T-cell (primary cell): ENCODE data around the gene ESR1. TPM values are rescaled to one million over a fixed set of nuclear protein-coding genes. Genes with fewer than 3 reads are reported as not detected.

ENCODE experiments used
- ATAC-seq, 4 experiments: fragments of 200-7000 bp in 3 of 4; fragments of 150-1000 bp in 1 of 4; cut with Tn5 transposase; replicated peaks in 1 of 4; 1 replicate in 3 of 4; 2 replicates in 1 of 4; pipeline ENCODE4 v1.10.0; 2021; ENCODE audit warnings: moderate library complexity in 3 of 4, mild to moderate bottlenecking in 2 of 4, moderate number of reproducible peaks in 1 of 4
- CTCF ChIA-PET, 2 donors: fragments of 300-600 bp; sonication (Branson Sonifier 250); formaldehyde crosslinking; loops; one replicate each; lab custom pipeline; 2022; ENCODE audit warnings: antibody characterized with exemption in 2 of 2; lab: Charles Lee
- POLR2A ChIA-PET, 2 donors: fragments of 300-600 bp; sonication (Branson Sonifier 250); formaldehyde crosslinking; loops; one replicate each; lab custom pipeline; 2022; ENCODE audit warnings: antibody characterized with exemption in 2 of 2; lab: Charles Lee
- DNase-seq, 35 experiments: peaks; one replicate each; pipeline versions ENCODE4 v3.0.0 to v3.0.0-alpha.2; 2013 to 2023
- H3K27ac ChIP-seq: one replicate; pipeline ENCODE4 v1.5.1; 2013; ENCODE audit warnings: low read length
- H3K27me3 ChIP-seq, 2 experiments: replicated peaks in 1 of 2; 1 replicate in 1 of 2; 2 replicates in 1 of 2; pipeline versions ENCODE4 v1.6.1 to v1.7.0; 2013; ENCODE audit warnings: low read length in 1 of 2, mixed read lengths in 1 of 2; ENCODE audit not compliant: control insufficient read depth in 2 of 2, insufficient read depth in 2 of 2; ENCODE audit errors: extremely low read depth in 1 of 2
- H3K36me3 ChIP-seq, 2 donors: 1 replicate in 1 of 2; 2 replicates in 1 of 2; pipeline versions ENCODE4 v1.6.1 to v1.7.0; 2013; ENCODE audit warnings: low read length in 1 of 2; ENCODE audit not compliant: control insufficient read depth in 2 of 2, insufficient read depth in 1 of 2; ENCODE audit errors: extremely low read depth in 1 of 2
- H3K4me1 ChIP-seq, 2 experiments: 1 replicate in 1 of 2; 2 replicates in 1 of 2; pipeline versions ENCODE4 v1.6.1 to v1.7.0; 2013; ENCODE audit warnings: low read length in 2 of 2, mixed read lengths in 1 of 2; ENCODE audit not compliant: insufficient read depth in 2 of 2, control insufficient read depth in 1 of 2; ENCODE audit errors: extremely low read depth in 1 of 2
- H3K4me3 ChIP-seq, 2 donors: 1 replicate in 1 of 2; 2 replicates in 1 of 2; pipeline versions ENCODE4 v1.5.1 to v1.7.0; 2013; ENCODE audit warnings: mild to moderate bottlenecking in 2 of 2, low read length in 1 of 2, moderate library complexity in 1 of 2; ENCODE audit not compliant: control insufficient read depth in 1 of 2; ENCODE audit errors: extremely low read depth in 1 of 2
- H3K9me3 ChIP-seq: 2 replicates; pipeline ENCODE4 v1.7.0; 2013
- H3K27ac Mint-ChIP-seq, 2 donors: one replicate each; pipeline ENCODE4 v1.8.0; 2020 to 2021; ENCODE audit warnings: mild to moderate bottlenecking in 2 of 2, mixed read lengths in 2 of 2
- H3K27me3 Mint-ChIP-seq, 2 donors: one replicate each; pipeline ENCODE4 v1.8.0; 2021 to 2022; ENCODE audit warnings: mixed read lengths in 2 of 2
- H3K36me3 Mint-ChIP-seq: one replicate; pipeline ENCODE4 v1.8.0; 2021; ENCODE audit warnings: mixed read lengths
- H3K4me1 Mint-ChIP-seq, 3 donors: one replicate each; pipeline ENCODE4 v1.8.0; 2020 to 2022; ENCODE audit warnings: mixed read lengths in 3 of 3, mild to moderate bottlenecking in 1 of 3
- H3K4me3 Mint-ChIP-seq, 3 donors: one replicate each; pipeline ENCODE4 v1.8.0; 2020 to 2022; ENCODE audit warnings: mild to moderate bottlenecking in 3 of 3, mixed read lengths in 3 of 3, moderate library complexity in 3 of 3
- H3K9me3 Mint-ChIP-seq, 3 donors: one replicate each; pipeline ENCODE4 v1.8.0; 2020 to 2022; ENCODE audit warnings: mixed read lengths in 3 of 3
- WGBS: methylation state at CpG from one replicate; pipeline ENCODE4 v1.1.5; 2013; ENCODE audit warnings: missing lambda C conversion rate; ENCODE audit not compliant: insufficient coverage; 5-methylcytosine and 5-hydroxymethylcytosine counted together
- total RNA-seq, 35 experiments: library from RNA in 6 of 35; stranded (reverse) in 6 of 35; fragments of 120-200 nt in 1 of 35; gene quantifications; one replicate each; pipeline versions ENCODE4 v1.2.1 to v1.2.4 and lab custom pipeline; 2013 to 2026

Gene ESR1
- total RNA-seq, 5 donors from 2014 or later (not counting 1 experiment from before 2014, with no cell fraction given), result 1.5 to 7.3 (median 5.8) TPM

DNA sequence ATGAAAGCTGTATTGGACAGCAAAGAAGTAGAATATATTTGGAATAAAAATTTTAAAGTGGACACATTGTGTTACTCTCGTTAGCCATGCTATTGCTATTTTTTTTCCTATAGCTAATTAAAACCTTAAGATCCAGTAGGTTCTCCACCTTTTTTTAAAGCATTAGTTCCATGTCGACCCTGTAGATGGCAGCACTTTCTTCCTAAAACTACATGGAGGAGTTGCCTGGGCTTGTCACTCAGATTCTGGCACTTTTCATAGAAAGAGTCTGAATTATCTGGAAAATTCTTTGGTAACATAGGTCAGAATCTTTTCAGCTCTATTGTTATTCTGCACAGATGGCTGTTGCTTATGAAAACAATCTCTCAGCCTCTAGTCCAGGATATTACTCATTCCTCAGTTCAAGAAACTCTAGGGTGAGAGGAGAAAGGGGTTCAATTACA is 42.0 kb upstream of the ESR1 start:
- Histone ChIP-seq H3K27ac (no peak overlapping the region), H3K27me3 (no peaks in the 10 kb centered on the region), H3K4me3 (no peak overlapping the region), H3K36me3 (no peaks in the 10 kb centered on the region), H3K9me3 (no peaks in the 10 kb centered on the region), H3K4me1 (peaks cover 0 to 2% of the 10 kb centered on the region in 2 experiments)
- ChIA-PET POLR2A (no interaction called here), CTCF (interaction anchor here (0.6 to 2.7 kb wide), 15 partner anchors 9 to 1462 kb away, joined by 3 to 19 read pairs (median 3); no protein-coding TSS in a partner anchor)
- WGBS, result no CpG with 5 or more reads among the region's 2 CpGs
- DNase-seq (peak in 18 of 35 experiments; percentile 3 to 62 (median 14)), ATAC-seq (peak; percentile 43 to 53 (median 46))
- Mint-ChIP-seq H3K27me3 (peaks cover 4 to 8% of the 10 kb centered on the region in 2 donors), H3K4me1 (peaks cover 9 to 17% (median 15%) of the 10 kb centered on the region in 3 donors), H3K27ac (no peak overlapping the region), H3K36me3 (no peaks in the 10 kb centered on the region), H3K4me3 (no peak overlapping the region), H3K9me3 (no peaks in the 10 kb centered on the region)

DNA sequence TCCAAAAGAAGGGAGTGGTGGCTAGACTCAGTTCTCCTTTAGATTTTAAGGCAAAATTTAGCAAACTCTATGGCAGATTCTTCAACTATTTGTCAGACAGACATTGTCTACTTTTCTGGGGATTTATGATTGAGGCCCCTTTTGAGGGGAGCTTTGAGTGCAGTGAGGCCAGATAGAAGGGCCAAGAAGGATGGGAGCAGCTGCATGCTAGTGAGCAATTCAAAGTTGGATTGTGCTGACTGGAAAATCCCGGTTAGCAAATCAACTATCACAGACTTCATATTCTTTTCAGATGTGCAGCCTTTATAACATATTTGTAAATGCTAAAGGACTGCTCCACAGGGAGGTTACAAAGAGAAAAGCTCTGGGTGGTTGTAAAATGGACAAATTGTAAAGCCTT is 35.0 kb upstream of the ESR1 start:
- Histone ChIP-seq H3K4me1 (no peaks in the 10 kb centered on the region), H3K27me3 (no peaks in the 10 kb centered on the region), H3K4me3 (no peak overlapping the region), H3K27ac (no peak overlapping the region), H3K9me3 (no peaks in the 10 kb centered on the region), H3K36me3 (no peaks in the 10 kb centered on the region)
- ChIA-PET CTCF (no interaction called here), POLR2A (interaction anchor here in 1 of 2 donors (0.6 kb wide), 1 partner anchor 1007 kb away, joined by 5 read pairs; no protein-coding TSS in a partner anchor)
- no peak for DNase-seq
- Mint-ChIP-seq H3K4me3 (no peak overlapping the region), H3K27ac (no peak overlapping the region), H3K9me3 (no peaks in the 10 kb centered on the region), H3K4me1 (no peaks in the 10 kb centered on the region), H3K36me3 (no peaks in the 10 kb centered on the region), H3K27me3 (peaks cover 4% of the 10 kb centered on the region in 2 donors)
- no peak for ATAC-seq
- WGBS, result no CpG with 5 or more reads among the region's 1 CpG

DNA sequence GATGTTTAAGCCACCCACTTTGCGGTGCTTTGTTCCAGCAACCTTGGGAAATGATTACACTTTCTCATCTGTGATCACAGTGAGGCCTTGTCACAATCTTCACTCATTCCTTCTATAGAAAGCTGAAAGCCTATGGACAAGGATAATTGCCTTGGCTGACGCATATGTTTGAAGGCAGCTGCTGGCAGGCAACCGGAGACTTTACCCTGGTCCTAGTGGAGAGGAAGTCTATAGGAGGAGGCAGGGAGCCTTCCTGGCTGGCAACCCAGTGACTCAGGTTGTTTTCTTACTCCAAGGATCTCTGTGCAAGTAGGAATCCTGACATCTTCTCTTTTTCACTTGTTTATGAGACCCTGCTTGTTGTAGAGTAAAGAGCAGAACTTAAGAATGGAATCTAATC is 34.1 kb upstream of the ESR1 start:
- no peaks in the 10 kb centered on the region for H3K27me3 ChIP-seq

DNA sequence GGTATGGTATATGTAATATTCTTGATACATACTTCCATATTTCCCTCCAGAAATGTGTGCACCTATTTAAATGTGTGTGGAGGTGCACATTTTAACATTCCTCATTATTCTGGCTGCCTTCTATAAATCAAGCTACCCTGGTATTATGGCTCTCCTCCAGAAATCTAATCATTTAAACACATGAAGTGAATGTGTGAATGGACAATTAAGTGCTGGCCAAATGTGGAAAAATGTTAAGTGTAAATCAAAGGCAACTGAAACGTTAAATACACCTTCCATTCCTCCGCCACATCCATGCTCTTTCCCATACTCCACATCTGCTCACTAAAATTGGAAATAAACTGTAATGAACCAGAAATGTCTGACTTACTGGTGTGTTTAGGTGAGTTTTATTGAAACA is 24.9 kb upstream of the ESR1 start:
- POLR2A ChIA-PET, result no interaction called here
- Histone ChIP-seq H3K4me1 (no peaks in the 10 kb centered on the region), H3K4me3 (no peak overlapping the region), H3K36me3 (no peaks in the 10 kb centered on the region), H3K27ac (no peak overlapping the region), H3K9me3 (no peaks in the 10 kb centered on the region), H3K27me3 (peaks cover 0 to 3% of the 10 kb centered on the region in 2 experiments)
- DNase-seq (no peak), ATAC-seq (no peak)
- Mint-ChIP-seq H3K4me3 (no peak overlapping the region), H3K36me3 (peaks cover 5% of the 10 kb centered on the region), H3K27ac (no peak overlapping the region), H3K9me3 (peaks cover 0 to 6% (median 4%) of the 10 kb centered on the region in 3 donors), H3K4me1 (no peaks in the 10 kb centered on the region), H3K27me3 (peaks cover 0 to 2% of the 10 kb centered on the region in 2 donors)
- no CpG with 5 or more reads among the region's 2 CpGs for WGBS
- CTCF ChIA-PET, result no interaction called here

More for the DNA sequence above, 34.1 kb upstream of the ESR1 start:
- 100% methylated on average over 2 of the region's 3 CpGs for WGBS
- ChIA-PET POLR2A (interaction anchor here in 1 of 2 donors (0.7 kb wide), 1 partner anchor 447 kb away, joined by 3 read pairs; no protein-coding TSS in a partner anchor), CTCF (interaction anchor here in 1 of 2 donors (1.8 kb wide), 1 partner anchor 8 kb away, joined by 4 read pairs; no protein-coding TSS in a partner anchor)
- Histone ChIP-seq H3K36me3 (no peaks in the 10 kb centered on the region), H3K9me3 (no peaks in the 10 kb centered on the region), H3K27ac (no peak overlapping the region), H3K4me3 (no peak overlapping the region), H3K4me1 (no peaks in the 10 kb centered on the region)
- H3K36me3 Mint-ChIP-seq, result no peaks in the 10 kb centered on the region
- ATAC-seq (no peak), DNase-seq (no peak)
- H3K27ac Mint-ChIP-seq, result no peak overlapping the region
- H3K4me3 Mint-ChIP-seq, result no peak overlapping the region
- H3K4me1 Mint-ChIP-seq, result no peaks in the 10 kb centered on the region
- peaks cover 4% of the 10 kb centered on the region in 2 donors for H3K27me3 Mint-ChIP-seq
- no peaks in the 10 kb centered on the region for H3K9me3 Mint-ChIP-seq

DNA sequence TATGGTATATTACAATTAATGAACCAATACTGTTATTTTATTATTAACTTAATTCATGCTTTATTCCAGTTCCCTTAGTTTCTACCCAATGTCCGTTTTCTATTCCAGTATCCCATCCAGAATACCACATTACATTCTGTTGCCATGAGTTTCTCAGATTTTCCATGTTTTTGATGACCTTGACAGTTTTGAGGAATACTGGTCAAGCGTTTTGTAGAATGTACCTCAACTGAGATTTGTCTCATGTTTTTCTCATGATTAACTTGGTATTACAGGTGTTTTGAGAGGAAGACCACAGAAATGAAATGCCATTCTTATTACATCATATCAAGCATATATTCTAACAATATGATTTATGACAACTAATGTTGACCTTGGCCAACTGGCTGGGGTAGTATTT is 23.8 kb upstream of the ESR1 start:
- Mint-ChIP-seq H3K9me3 (peaks cover 0 to 13% (median 10%) of the 10 kb centered on the region in 3 donors), H3K4me1 (no peaks in the 10 kb centered on the region), H3K27me3 (peaks cover 2 to 4% of the 10 kb centered on the region in 2 donors), H3K4me3 (no peak overlapping the region), H3K36me3 (peaks cover 11% of the 10 kb centered on the region), H3K27ac (no peak overlapping the region)
- Histone ChIP-seq H3K4me3 (no peak overlapping the region), H3K36me3 (no peaks in the 10 kb centered on the region), H3K9me3 (no peaks in the 10 kb centered on the region), H3K27me3 (peaks cover 0 to 3% of the 10 kb centered on the region in 2 experiments), H3K4me1 (no peaks in the 10 kb centered on the region), H3K27ac (no peak overlapping the region)
- no peak for ATAC-seq
- POLR2A ChIA-PET, result no interaction called here
- CTCF ChIA-PET, result no interaction called here
- DNase-seq, result no peak
- WGBS, result no CpG with 5 or more reads among the region's 2 CpGs

DNA sequence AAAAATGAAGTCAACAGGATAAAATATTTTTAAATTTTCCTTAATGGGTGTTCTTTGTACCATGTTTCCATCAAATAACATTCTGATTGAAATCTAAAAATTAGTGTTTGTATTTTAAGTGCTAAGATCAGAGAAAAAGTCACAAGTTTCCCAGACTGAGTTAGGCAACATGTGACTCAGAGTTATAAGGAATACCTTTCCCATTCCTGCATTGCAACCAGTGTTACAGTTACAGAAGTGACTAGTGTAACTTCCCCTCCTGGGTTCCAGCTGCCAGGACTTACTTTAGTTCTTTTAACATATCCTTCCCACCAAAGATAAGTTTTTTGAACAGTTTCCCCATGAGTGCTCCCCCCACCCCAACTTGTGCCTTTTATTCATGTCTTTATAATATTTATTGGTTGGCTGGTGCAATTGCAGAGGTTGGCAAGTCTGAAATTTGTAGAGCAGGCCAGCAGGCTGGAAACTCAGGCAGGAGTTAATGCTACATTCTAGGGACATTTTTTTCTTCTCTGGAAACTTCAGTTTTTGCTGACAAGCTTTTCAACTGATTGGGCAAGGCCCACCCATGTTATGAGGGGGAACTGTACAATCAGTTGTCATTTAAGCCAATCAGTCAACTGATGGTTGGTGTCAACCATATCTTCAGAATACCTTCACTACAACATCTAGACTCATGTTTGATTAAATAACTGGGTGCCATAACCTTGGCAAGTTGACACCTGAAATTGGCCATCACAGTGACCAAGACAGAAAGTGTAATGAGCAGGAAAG is 22.9 kb upstream of the ESR1 start:
- Histone ChIP-seq H3K9me3 (no peaks in the 10 kb centered on the region), H3K27ac (no peak overlapping the region), H3K4me1 (no peaks in the 10 kb centered on the region), H3K27me3 (peaks cover 0 to 3% of the 10 kb centered on the region in 2 experiments), H3K36me3 (no peaks in the 10 kb centered on the region), H3K4me3 (no peak overlapping the region)
- ATAC-seq, result no peak
- H3K27me3 Mint-ChIP-seq, result peaks cover 2 to 4% of the 10 kb centered on the region in 2 donors
- POLR2A ChIA-PET, result no interaction called here
- peaks cover 0 to 14% (median 10%) of the 10 kb centered on the region in 3 donors for H3K9me3 Mint-ChIP-seq
- no peak overlapping the region for H3K4me3 Mint-ChIP-seq
- no peak for DNase-seq
- H3K36me3 Mint-ChIP-seq, result peaks cover 6% of the 10 kb centered on the region
- CTCF ChIA-PET, result no interaction called here
- H3K27ac Mint-ChIP-seq, result no peak overlapping the region
- no peaks in the 10 kb centered on the region for H3K4me1 Mint-ChIP-seq
